H9 (cell line): ENCODE data around the gene EFNB3. TPM values are rescaled to one million over a fixed set of nuclear protein-coding genes. Genes with fewer than 3 reads are reported as not detected.

ENCODE experiments used
- DNase-seq: peaks from one replicate; pipeline ENCODE4 v3.0.0-alpha.2; 2017
- H2AFZ ChIP-seq: one replicate; pipeline ENCODE4 v1.6.1; 2013; ENCODE audit warnings: mild to moderate bottlenecking, low read length, control low read depth, moderate library complexity
- H2AK5ac ChIP-seq: 2 replicates; pipeline ENCODE4 v1.6.1; 2013; ENCODE audit warnings: low read length, control low read depth, mixed read lengths; ENCODE audit not compliant: insufficient read length
- H2BK120ac ChIP-seq: one replicate; pipeline ENCODE4 v1.6.1; 2013; ENCODE audit warnings: low read depth, mild to moderate bottlenecking, low read length, control low read depth, inconsistent platforms; ENCODE audit not compliant: poor library complexity, severe bottlenecking
- H2BK12ac ChIP-seq: 2 replicates; pipeline ENCODE4 v1.6.1; 2013; ENCODE audit warnings: low read length, control low read depth, mixed read lengths, low read depth; ENCODE audit not compliant: insufficient read length
- H2BK15ac ChIP-seq: 2 replicates; pipeline ENCODE4 v1.6.1; 2013; ENCODE audit warnings: low read depth, low read length, control low read depth
- H2BK20ac ChIP-seq: one replicate; pipeline ENCODE4 v1.6.1; 2013; ENCODE audit warnings: low read depth, mild to moderate bottlenecking, low read length, control low read depth, inconsistent platforms; ENCODE audit not compliant: poor library complexity, severe bottlenecking
- H2BK5ac ChIP-seq: 2 replicates; pipeline ENCODE4 v1.6.1; 2013; ENCODE audit warnings: low read length, control low read depth, mixed read lengths; ENCODE audit not compliant: insufficient read length
- H3K14ac ChIP-seq: 2 replicates; pipeline ENCODE4 v1.6.1; 2013; ENCODE audit warnings: low read length, control low read depth; ENCODE audit not compliant: insufficient read depth
- H3K18ac ChIP-seq: 2 replicates; pipeline ENCODE4 v1.6.1; 2013; ENCODE audit warnings: low read depth, mild to moderate bottlenecking, mixed read lengths, low read length, control low read depth; ENCODE audit not compliant: insufficient read length
- H3K23ac ChIP-seq: 2 replicates; pipeline ENCODE4 v1.6.1; 2013; ENCODE audit warnings: low read length, control low read depth, mixed read lengths, low read depth; ENCODE audit not compliant: insufficient read length
- H3K23me2 ChIP-seq: 2 replicates; pipeline ENCODE4 v1.6.1; 2013; ENCODE audit warnings: low read depth, mild to moderate bottlenecking, mixed read lengths, low read length, control low read depth; ENCODE audit not compliant: insufficient read length, poor library complexity, severe bottlenecking
- H3K27ac ChIP-seq: 2 replicates; pipeline ENCODE4 v1.5.1; 2013; ENCODE audit warnings: low read length, control low read depth, mixed read lengths, low read depth; ENCODE audit not compliant: insufficient read length
- H3K27me3 ChIP-seq: 2 replicates; pipeline ENCODE4 v1.6.1; 2013; ENCODE audit warnings: low read length, control low read depth, inconsistent platforms; ENCODE audit not compliant: insufficient read depth
- H3K4ac ChIP-seq: 2 replicates; pipeline ENCODE4 v1.6.1; 2013; ENCODE audit warnings: low read depth, mild to moderate bottlenecking, control low read depth, inconsistent platforms, low read length, moderate library complexity
- H3K4me1 ChIP-seq: 2 replicates; pipeline ENCODE4 v1.6.1; 2013; ENCODE audit warnings: low read length, control low read depth, inconsistent platforms; ENCODE audit not compliant: insufficient read depth
- H3K4me2 ChIP-seq: 2 replicates; pipeline ENCODE4 v1.6.1; 2013; ENCODE audit warnings: low read length, control low read depth, mixed read lengths; ENCODE audit not compliant: insufficient read length, insufficient read depth
- H3K56ac ChIP-seq: 2 replicates; pipeline ENCODE4 v1.6.1; 2013; ENCODE audit warnings: low read depth, mild to moderate bottlenecking, mixed read lengths, low read length, control low read depth; ENCODE audit not compliant: insufficient read length
- H3K79me1 ChIP-seq: 2 replicates; pipeline ENCODE4 v1.6.1; 2013; ENCODE audit warnings: low read depth, mild to moderate bottlenecking, moderate library complexity, low read length, control low read depth, inconsistent platforms; ENCODE audit not compliant: insufficient read depth, poor library complexity, severe bottlenecking
- H3K79me2 ChIP-seq: 2 replicates; pipeline ENCODE4 v1.6.1; 2013; ENCODE audit warnings: low read length, control low read depth, inconsistent platforms; ENCODE audit not compliant: insufficient read depth
- H3K9ac ChIP-seq: 2 replicates; pipeline ENCODE4 v1.6.1; 2013; ENCODE audit warnings: low read length, control low read depth, mixed read lengths; ENCODE audit not compliant: insufficient read length; ENCODE audit errors: extremely low read depth
- H3K9me3 ChIP-seq: one replicate; pipeline ENCODE4 v1.6.1; 2013; ENCODE audit warnings: low read depth, low read length, inconsistent platforms; ENCODE audit not compliant: control insufficient read depth
- H3T11ph ChIP-seq: one replicate; pipeline ENCODE4 v1.6.1; 2013; ENCODE audit warnings: mild to moderate bottlenecking, low read length, control low read depth, inconsistent platforms
- H4K20me1 ChIP-seq: one replicate; pipeline ENCODE4 v1.6.1; 2013; ENCODE audit not compliant: control insufficient read depth, insufficient read length, insufficient read depth
- H4K5ac ChIP-seq: 2 replicates; pipeline ENCODE4 v1.6.1; 2013; ENCODE audit warnings: low read depth, mild to moderate bottlenecking, mixed read lengths, low read length, control low read depth; ENCODE audit not compliant: insufficient read length
- H4K8ac ChIP-seq: replicated peaks from 2 replicates; pipeline ENCODE4 v1.6.1; 2013; ENCODE audit warnings: low read length, control low read depth, mixed read lengths, low read depth; ENCODE audit not compliant: insufficient read length
- H4K91ac ChIP-seq: 2 replicates; pipeline ENCODE4 v1.6.1; 2013; ENCODE audit warnings: low read depth, mild to moderate bottlenecking, moderate library complexity, mixed read lengths, low read length, control low read depth; ENCODE audit not compliant: insufficient read length
- H3K27ac Mint-ChIP-seq, 3 experiments: 2 replicates in 2 of 3; 3 replicates in 1 of 3; pipeline ENCODE4 v1.8.0; 2020 to 2021; ENCODE audit warnings: mixed read lengths in 3 of 3, mild to moderate bottlenecking in 1 of 3, moderate library complexity in 1 of 3
- H3K27me3 Mint-ChIP-seq: 2 replicates; pipeline ENCODE4 v1.8.0; 2021; ENCODE audit warnings: low read depth, mild to moderate bottlenecking, moderate library complexity, mixed read lengths
- H3K36me3 Mint-ChIP-seq, 3 experiments: 2 replicates in 2 of 3; 3 replicates in 1 of 3; pipeline ENCODE4 v1.8.0; 2020 to 2021; ENCODE audit warnings: low read depth in 3 of 3, mixed read lengths in 3 of 3; ENCODE audit not compliant: insufficient read depth in 1 of 3
- H3K4me1 Mint-ChIP-seq, 2 experiments: 2 replicates each; pipeline ENCODE4 v1.8.0; 2020; ENCODE audit warnings: mixed read lengths in 2 of 2
- H3K4me3 Mint-ChIP-seq, 2 experiments: 2 replicates in 1 of 2; 3 replicates in 1 of 2; pipeline ENCODE4 v1.8.0; 2020 to 2021; ENCODE audit warnings: mild to moderate bottlenecking in 2 of 2, mixed read lengths in 2 of 2, moderate library complexity in 1 of 2
- H3K9me3 Mint-ChIP-seq, 2 experiments: 2 replicates in 1 of 2; 3 replicates in 1 of 2; pipeline ENCODE4 v1.8.0; 2020; ENCODE audit warnings: mild to moderate bottlenecking in 2 of 2, mixed read lengths in 2 of 2, moderate library complexity in 1 of 2
- CTCF ChIP-seq: fragments of 200-600 bp; sonication (generic); conservative IDR thresholded peaks from 3 replicates; pipeline ENCODE4 v1.8.0; 2021; ENCODE audit warnings: antibody characterized with exemption, mild to moderate bottlenecking
- WGBS: extraction: QIAGEN DNeasy Blood & Tissue Kit; methylation state at CpG from one replicate; pipeline ENCODE4 v1.1.7; 2013; ENCODE audit warnings: missing lambda C conversion rate, low lambda C conversion rate, mixed read lengths; ENCODE audit not compliant: insufficient read length; ENCODE audit errors: extremely low coverage; 5-methylcytosine and 5-hydroxymethylcytosine counted together
- total RNA-seq: library from RNA; stranded (reverse); gene quantifications from 2 replicates; pipeline ENCODE4 v1.2.1, GENCODE V29; 2021

Gene EFNB3
- total RNA-seq, 1 experiment from 2014 or later, result 11.3 TPM

- no peak overlapping the region for H3T11ph ChIP-seq
- H2BK20ac ChIP-seq, result no peak overlapping the region
- no peak overlapping the region for H3K27ac ChIP-seq
- no peak overlapping the region for H2AK5ac ChIP-seq
- H3K27me3 Mint-ChIP-seq, result peaks cover 1% of the 10 kb centered on the region; the same call in 1 of the 2 replicates
- H3K4me3 Mint-ChIP-seq, result no peak overlapping the region
- H3K4ac ChIP-seq, result no peak overlapping the region
- no CpG with 5 or more reads among the region's 4 CpGs for WGBS
- no peaks in the 10 kb centered on the region for H3K9me3 ChIP-seq
- no peak overlapping the region for H3K4me2 ChIP-seq
- H3K36me3 Mint-ChIP-seq, result no peaks in the 10 kb centered on the region
- no peaks in the 10 kb centered on the region for H3K79me2 ChIP-seq
- H4K20me1 ChIP-seq, result no peaks in the 10 kb centered on the region
- H3K4me1 Mint-ChIP-seq, result peaks cover 6 to 8% of the 10 kb centered on the region in 2 experiments
- H3K56ac ChIP-seq, result no peak overlapping the region
- H3K9me3 Mint-ChIP-seq, result no peaks in the 10 kb centered on the region
- no peak overlapping the region for H4K8ac ChIP-seq
- H2BK5ac ChIP-seq, result no peak overlapping the region
- H4K5ac ChIP-seq, result no peak overlapping the region
- H3K79me1 ChIP-seq, result no peaks in the 10 kb centered on the region
- H2BK15ac ChIP-seq, result no peak overlapping the region
- H2BK12ac ChIP-seq, result no peak overlapping the region
- no peaks in the 10 kb centered on the region for H3K4me1 ChIP-seq
- no peak overlapping the region for H2BK120ac ChIP-seq
- no peaks in the 10 kb centered on the region for H3K23me2 ChIP-seq
- H3K14ac ChIP-seq, result no peak overlapping the region
- no peak overlapping the region for H3K18ac ChIP-seq
- H3K27me3 ChIP-seq, result no peaks in the 10 kb centered on the region
- no peak overlapping the region for H4K91ac ChIP-seq
- no peak overlapping the region for H3K27ac Mint-ChIP-seq
- H3K9ac ChIP-seq, result no peak overlapping the region
- DNase-seq, result no peak
- H3K23ac ChIP-seq, result no peak overlapping the region
- TF ChIP-seq CTCF, result no peak
- no peak overlapping the region for H2AFZ ChIP-seq
Measured at GRCh38 chr17:7750321-7750821, 45.4 kb downstream of the EFNB3 start.
